ENCODE results near the gene DOK7.

The DOK7 gene

DNA sequence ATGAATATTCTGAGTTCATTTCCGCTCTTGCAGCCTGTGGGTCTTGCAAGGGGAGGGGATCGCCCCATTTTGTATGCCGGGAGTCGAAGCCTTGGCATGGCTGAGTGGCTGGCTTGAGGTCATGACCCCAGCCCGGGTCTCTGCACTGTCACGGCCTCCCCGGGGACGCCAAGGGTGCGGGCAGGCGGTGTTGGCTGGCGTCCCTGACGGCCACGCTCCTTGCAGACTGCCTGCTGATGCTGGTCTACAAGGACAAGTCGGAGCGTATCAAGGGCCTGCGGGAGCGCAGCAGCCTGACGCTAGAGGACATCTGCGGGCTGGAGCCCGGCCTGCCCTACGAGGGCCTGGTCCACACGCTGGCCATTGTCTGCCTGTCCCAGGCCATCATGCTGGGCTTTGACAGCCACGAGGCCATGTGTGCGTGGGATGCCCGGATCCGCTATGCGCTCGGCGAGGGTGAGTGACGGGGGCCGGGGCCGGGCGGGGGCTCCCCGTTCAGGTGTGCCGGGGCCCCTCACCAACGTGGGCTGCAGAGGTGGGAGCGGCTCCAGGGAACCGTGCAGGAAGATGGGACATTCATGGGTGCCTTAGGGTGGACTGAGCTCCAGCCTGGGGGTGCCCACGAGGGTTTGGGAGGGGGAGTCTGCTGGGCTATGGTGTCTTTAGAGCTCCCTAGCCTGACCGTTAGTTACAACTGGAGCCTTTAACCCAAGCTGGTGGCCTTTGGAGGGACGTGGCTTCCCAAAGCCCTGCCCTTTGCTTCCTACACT, 10.3 kb downstream of the DOK7 start:
- TF ChIP-seq, protein P1, sequence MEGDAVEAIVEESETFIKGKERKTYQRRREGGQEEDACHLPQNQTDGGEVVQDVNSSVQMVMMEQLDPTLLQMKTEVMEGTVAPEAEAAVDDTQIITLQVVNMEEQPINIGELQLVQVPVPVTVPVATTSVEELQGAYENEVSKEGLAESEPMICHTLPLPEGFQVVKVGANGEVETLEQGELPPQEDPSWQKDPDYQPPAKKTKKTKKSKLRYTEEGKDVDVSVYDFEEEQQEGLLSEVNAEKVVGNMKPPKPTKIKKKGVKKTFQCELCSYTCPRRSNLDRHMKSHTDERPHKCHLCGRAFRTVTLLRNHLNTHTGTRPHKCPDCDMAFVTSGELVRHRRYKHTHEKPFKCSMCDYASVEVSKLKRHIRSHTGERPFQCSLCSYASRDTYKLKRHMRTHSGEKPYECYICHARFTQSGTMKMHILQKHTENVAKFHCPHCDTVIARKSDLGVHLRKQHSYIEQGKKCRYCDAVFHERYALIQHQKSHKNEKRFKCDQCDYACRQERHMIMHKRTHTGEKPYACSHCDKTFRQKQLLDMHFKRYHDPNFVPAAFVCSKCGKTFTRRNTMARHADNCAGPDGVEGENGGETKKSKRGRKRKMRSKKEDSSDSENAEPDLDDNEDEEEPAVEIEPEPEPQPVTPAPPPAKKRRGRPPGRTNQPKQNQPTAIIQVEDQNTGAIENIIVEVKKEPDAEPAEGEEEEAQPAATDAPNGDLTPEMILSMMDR (IDR thresholded peaks at IDR 0.05; ENCODE audit: low read depth, low read length, missing control alignments): no peak
- DNase-seq (ENCODE audit: low read depth): no peak
- no peak overlapping the region for H3K4me3 ChIP-seq (ENCODE audit: low read depth, low read length)

DNA sequence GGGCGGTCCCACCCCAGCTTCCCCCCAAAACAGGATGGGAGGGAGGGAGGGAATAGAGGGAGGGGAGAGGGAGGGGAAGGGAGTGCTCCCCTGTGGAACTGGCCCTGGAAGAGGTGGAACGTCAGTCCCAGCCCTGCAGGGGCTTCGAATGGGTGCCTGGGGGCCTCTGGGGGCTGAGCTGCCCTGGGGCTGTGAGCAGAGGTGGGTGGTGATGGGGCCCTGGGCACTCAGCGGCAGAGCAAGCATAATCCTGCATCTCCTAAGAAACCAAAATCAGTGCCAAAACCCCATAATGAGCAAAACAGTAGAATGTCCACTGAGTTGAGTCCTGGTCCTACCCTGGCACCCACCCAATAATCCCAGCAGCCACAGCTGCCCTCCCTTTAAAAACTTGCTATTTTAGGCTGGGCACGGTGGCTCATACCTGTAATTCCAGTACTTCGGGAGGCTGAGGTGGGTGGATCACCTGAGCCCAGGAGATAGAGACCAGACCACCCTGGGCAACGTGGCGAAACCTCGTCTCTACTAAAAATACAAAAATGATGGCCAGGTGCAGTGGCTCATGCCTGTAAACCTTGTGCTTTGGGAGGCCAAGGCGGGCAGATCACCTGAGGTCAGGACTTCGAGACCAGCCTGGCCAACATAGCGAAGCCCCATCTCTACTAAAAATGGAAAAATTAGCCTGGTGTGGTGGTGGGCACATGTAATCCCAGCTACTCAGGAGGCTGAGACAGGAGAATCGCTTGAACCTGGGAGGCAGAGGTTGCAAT, 11.1 kb downstream of the DOK7 start:
- TF ChIP-seq, protein P1 (IDR thresholded peaks at IDR 0.05; ENCODE audit: low read depth, low read length, missing control alignments): no peak
- DNase-seq (ENCODE audit: low read depth): no peak

DNA sequence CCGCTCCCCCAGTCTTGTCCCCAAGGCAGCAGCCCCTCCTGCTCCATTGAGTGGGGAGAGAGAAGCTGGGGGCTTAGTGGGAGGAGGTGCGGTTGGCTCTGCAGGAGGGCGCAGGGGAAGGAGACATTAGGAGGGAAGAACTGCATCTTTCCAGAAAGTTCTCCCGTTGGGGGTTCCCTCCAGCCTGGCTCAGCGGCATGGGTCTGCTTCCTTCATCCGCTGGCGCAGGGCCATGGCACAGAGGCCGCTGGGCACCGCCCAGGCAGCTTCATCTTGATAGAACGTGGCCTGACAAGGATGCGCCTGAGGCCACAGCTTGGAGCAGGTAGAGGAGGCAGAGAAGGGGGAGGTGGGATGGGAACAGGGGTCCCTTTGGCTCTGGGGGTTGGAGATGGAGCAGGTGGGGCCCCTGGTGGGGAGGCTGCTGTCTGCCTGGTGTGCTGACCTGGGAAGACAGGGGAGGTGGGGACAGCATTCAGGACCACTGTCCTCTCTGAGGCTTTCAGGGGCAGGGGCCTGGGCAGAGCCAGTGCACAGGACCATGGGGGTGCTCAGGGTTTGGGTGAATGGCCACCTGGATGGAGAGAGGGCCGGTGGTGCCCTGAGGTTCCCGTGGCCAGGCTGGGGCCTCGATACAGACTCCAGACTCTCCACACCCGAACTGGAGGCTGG, 12.1 kb downstream of the DOK7 start:
- no peak overlapping the region for H3K4me3 ChIP-seq (ENCODE audit: low read depth, low read length)
- no peak for DNase-seq (ENCODE audit: low read depth)
- TF ChIP-seq, protein P1 (IDR thresholded peaks at IDR 0.05; ENCODE audit: low read depth, low read length, missing control alignments): no peak

More for the DNA sequence above, 11.1 kb downstream of the DOK7 start:
- H3K4me3 ChIP-seq (ENCODE audit: low read depth, low read length): no peak overlapping the region

DNA sequence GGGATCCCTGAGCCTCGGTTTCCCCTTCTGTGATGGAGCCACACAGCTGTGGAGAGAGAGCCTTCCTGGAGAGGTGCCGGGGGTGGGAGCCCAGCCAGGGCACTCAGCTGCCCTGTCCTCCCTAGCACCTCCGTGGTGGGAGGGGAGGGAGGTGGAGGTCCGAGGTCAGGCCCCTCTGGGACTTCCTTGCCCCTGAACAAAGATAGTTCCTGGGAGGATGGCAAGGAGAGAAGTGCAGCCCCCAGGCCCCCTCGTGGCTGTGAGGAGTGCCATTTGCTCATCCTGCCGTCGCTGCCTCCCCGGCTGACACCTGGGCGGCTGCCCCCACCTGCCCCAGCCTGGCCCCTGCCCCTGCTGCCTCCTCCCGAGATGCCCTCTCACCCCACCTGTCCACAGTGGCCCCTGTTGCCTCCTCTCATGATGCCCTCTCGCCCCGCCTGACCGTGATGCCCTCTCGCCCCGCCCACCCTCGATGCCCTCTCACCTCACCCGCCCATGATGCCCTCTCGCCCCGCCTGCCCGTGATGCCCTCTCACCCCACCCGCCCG, 12.7 kb downstream of the DOK7 start:
- no peak overlapping the region for H3K4me3 ChIP-seq (ENCODE audit: low read depth, low read length)
- DNase-seq (ENCODE audit: low read depth): no peak
- TF ChIP-seq, protein P1 (IDR thresholded peaks at IDR 0.05; ENCODE audit: low read depth, low read length, missing control alignments): no peak

DNA sequence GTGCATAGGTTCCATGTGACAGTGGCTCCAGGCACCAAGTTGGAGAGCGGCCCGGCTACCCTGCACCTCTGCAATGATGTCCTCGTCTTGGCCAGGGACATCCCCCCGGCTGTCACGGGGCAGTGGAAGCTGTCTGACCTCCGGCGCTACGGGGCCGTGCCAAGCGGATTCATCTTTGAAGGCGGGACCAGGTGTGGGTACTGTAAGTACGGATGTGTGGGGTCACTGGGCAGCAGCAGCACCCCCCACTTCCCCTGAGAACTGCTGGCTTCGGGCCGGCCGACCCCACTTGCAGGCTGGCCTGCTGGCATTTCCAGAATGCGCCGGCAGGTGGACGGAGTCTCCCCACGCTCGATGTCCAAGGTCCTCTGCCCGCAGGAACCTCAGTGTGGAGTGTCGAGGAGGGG, 13.2 kb downstream of the DOK7 start:
- no peak overlapping the region for H3K4me3 ChIP-seq (ENCODE audit: low read depth, low read length)
- TF ChIP-seq, protein P1 (IDR thresholded peaks at IDR 0.05; ENCODE audit: low read depth, low read length, missing control alignments): no peak
- no peak for DNase-seq (ENCODE audit: low read depth)

DNA sequence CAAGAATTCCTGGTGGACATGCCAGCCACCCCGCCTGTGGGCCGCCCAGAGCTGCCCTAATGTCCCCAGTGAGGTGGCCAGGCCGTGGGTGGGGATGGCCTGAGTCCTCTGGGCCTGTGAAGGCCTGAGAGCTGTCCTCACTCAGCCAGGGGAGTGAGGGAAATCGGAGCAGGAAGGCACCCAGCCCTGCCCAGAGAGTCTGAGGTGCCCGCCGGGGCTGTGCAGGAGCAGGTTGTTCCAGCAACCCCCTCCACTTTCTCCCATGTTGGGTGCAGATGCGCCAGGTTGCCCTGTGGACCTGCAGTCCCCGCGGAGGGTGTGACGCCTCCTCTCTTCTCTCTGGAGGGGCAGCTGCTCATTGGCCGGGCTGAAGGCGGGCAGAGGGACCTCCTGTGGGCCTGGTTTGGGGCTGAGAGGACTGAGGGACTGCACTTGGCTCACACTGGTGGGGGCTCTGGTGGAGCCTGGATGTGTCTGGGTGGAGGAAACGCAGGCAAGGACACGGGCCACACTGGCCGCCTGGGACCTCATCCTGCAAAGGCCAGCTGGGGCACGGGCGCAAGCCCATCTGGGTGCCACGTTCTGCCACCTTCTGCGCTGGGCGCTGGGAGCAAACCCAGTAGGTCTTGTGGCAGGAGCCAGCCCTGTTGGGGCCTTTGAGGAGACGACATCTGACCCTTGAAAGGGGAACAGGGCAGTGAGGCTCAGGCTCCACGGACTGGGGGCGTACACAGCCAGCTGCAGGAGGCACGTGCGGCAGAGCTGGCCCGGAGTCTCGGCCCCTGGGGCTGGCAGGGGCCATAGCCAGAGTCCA, 14.0 kb downstream of the DOK7 start:
- TF ChIP-seq, protein P1 (IDR thresholded peaks at IDR 0.05; ENCODE audit: low read depth, low read length, missing control alignments): no peak
- DNase-seq (ENCODE audit: low read depth): no peak
- no peak overlapping the region for H3K4me3 ChIP-seq (ENCODE audit: low read depth, low read length)

All from GM12864 (cell line).